ENCODE measurements around the gene ANKRD55.
"Not testable (repeated sequence)": the region's sequence is repeated elsewhere in the genome, so short reads cannot be mapped to it uniquely, and the experiment has no call there.

Gene ANKRD55

GRCh38 chr5:56145511-56145910 is 87.6 kb downstream of the ANKRD55 start:
- DNase-seq, result no peak

GRCh38 chr5:56145106-56145505 is 88.0 kb downstream of the ANKRD55 start:
- DNase-seq, result no peak

- no peak for DNase-seq
Measured at GRCh38 chr5:56144211-56144610, 88.9 kb downstream of the ANKRD55 start.

- no peak for DNase-seq
Measured at GRCh38 chr5:56143373-56143714, 89.8 kb downstream of the ANKRD55 start.

- no peak for DNase-seq
Measured at GRCh38 chr5:56142614-56143372, 90.3 kb downstream of the ANKRD55 start.

GRCh38 chr5:56142233-56142613 is 90.9 kb downstream of the ANKRD55 start:
- DNase-seq, result no peak

- DNase-seq, result no peak
Measured at GRCh38 chr5:56140073-56140472, 93.1 kb downstream of the ANKRD55 start.

GRCh38 chr5:56130664-56131063 is 102.5 kb downstream of the ANKRD55 start:
- no peak for DNase-seq

- DNase-seq, result no peak
Measured at GRCh38 chr5:56129288-56129687, 103.8 kb downstream of the ANKRD55 start.

GRCh38 chr5:56128113-56128512 is 105.0 kb downstream of the ANKRD55 start:
- DNase-seq, result no peak

GRCh38 chr5:56126487-56127179 is 106.5 kb downstream of the ANKRD55 start:
- DNase-seq, result peak in 6 of 51 donors; percentile 1 to 45 (median 14)

GRCh38 chr5:56123531-56124243 is 109.4 kb downstream of the ANKRD55 start:
- DNase-seq, result no peak

- not testable (repeated sequence) for DNase-seq
Measured at GRCh38 chr5:56122360-56122985, 110.7 kb downstream of the ANKRD55 start.

- no peak for DNase-seq
Measured at GRCh38 chr5:56119050-56119449, 114.1 kb downstream of the ANKRD55 start.

GRCh38 chr5:56116599-56117141 is 116.5 kb downstream of the ANKRD55 start:
- no peak for DNase-seq

- DNase-seq, result no peak
Measured at GRCh38 chr5:56115589-56115988, 117.5 kb downstream of the ANKRD55 start.

- no peak for DNase-seq
Measured at GRCh38 chr5:56112526-56113121, 120.5 kb downstream of the ANKRD55 start.

- no peak for DNase-seq
Measured at GRCh38 chr5:56111404-56111781, 121.7 kb downstream of the ANKRD55 start.

- no peak for DNase-seq
Measured at GRCh38 chr5:56110646-56111403, 122.3 kb downstream of the ANKRD55 start.

GRCh38 chr5:56108246-56108645 is 124.9 kb downstream of the ANKRD55 start:
- no peak for DNase-seq

- DNase-seq, result no peak
Measured at GRCh38 chr5:56106837-56107236, 126.3 kb downstream of the ANKRD55 start.
